Transverse colon (tissue), 4 donors: Measurements from ENCODE around the gene VTCN1. TPM values are rescaled to one million over a fixed set of nuclear protein-coding genes. Genes with fewer than 3 reads are reported as not detected.

Source experiments
- DNase-seq: peaks from one replicate; pipeline ENCODE4 v3.0.0-alpha.2; 2019
- H3K27ac ChIP-seq, 4 donors: fragments of 200-600 bp; sonication (generic); 2 replicates each; pipeline ENCODE4 v1.5.1; 2016 to 2018; ENCODE audit warnings: inconsistent platforms in 4 of 4
- H3K27me3 ChIP-seq: fragments of 200-600 bp; sonication (generic); 2 replicates; pipeline ENCODE4 v1.5.1; 2017; ENCODE audit warnings: inconsistent platforms
- H3K36me3 ChIP-seq, 4 donors: fragments of 200-600 bp; sonication (generic); 2 replicates each; pipeline ENCODE4 v1.5.1; 2017 to 2019; ENCODE audit warnings: inconsistent platforms in 4 of 4
- H3K4me1 ChIP-seq, 4 donors: fragments of 200-600 bp; sonication (generic); 2 replicates each; pipeline ENCODE4 v1.5.1; 2017 to 2020; ENCODE audit warnings: inconsistent platforms in 4 of 4
- H3K4me3 ChIP-seq, 4 donors: fragments of 200-600 bp; sonication (generic); 1 replicate in 1 of 4; 2 replicates in 3 of 4; pipeline versions ENCODE4 v1.5.1 to v1.6.1; 2017 to 2019; ENCODE audit warnings: inconsistent platforms in 4 of 4
- H3K9me3 ChIP-seq, 2 donors: fragments of 200-600 bp; sonication (generic); 2 replicates each; pipeline ENCODE4 v1.5.1; 2017 to 2019; ENCODE audit warnings: inconsistent platforms in 2 of 2
- CTCF ChIP-seq, 5 experiments: fragments of 200-600 bp in 3 of 5; fragments of 450-650 bp in 2 of 5; sonication (generic) in 3 of 5; IDR thresholded peaks; 1 replicate in 2 of 5; 2 replicates in 3 of 5; pipeline ENCODE4 v1.5.1; 2016 to 2017; ENCODE audit warnings: antibody characterized with exemption in 5 of 5, inconsistent platforms in 3 of 5, mild to moderate bottlenecking in 2 of 5, moderate library complexity in 1 of 5
- EP300 ChIP-seq: sonication (generic); formaldehyde crosslinking; IDR thresholded peaks from one replicate; pipeline ENCODE4 v1.6.1; 2017; ENCODE audit warnings: antibody characterized with exemption, low read depth
- POLR2A ChIP-seq: fragments of 450-650 bp; IDR thresholded peaks from one replicate; pipeline ENCODE4 v1.6.1; 2016; ENCODE audit warnings: antibody characterized with exemption, mild to moderate bottlenecking, moderate library complexity
- POLR2AphosphoS5 ChIP-seq, 3 donors: sonication (generic); formaldehyde crosslinking; IDR thresholded peaks; one replicate each; pipeline ENCODE4 v1.6.1; 2016; ENCODE audit warnings: antibody characterized with exemption in 3 of 3
- WGBS, 2 donors: methylation state at CpG; one replicate each; pipeline ENCODE4 v1.1.5; 2018; ENCODE audit warnings: low coverage in 1 of 2; 5-methylcytosine and 5-hydroxymethylcytosine counted together
- in situ Hi-C, 4 donors: fragments of 200-750 bp; cut with MboI; loops; one replicate each; pipeline versions ENCODE4 v1.15.0 to v1.15.1; 2017; ENCODE audit warnings: low sequenced_read_pairs in 3 of 4, low pct_ligation_motif_present in 1 of 4, low pct_unique_long_range_greater_than_20kb in 1 of 4
- intact Hi-C: fragments of 100-400 bp; cut with DNase I; formaldehyde crosslinking; loops from one replicate; pipeline ENCODE4 v1.15.1; 2023; ENCODE audit warnings: low total_unique reads
- total RNA-seq, 4 donors: library from RNA; depleted of rRNA; stranded (reverse); fragments of >200 nt; gene quantifications; one replicate each; pipeline ENCODE4 v1.1.0, GENCODE V29; 2016

The VTCN1 gene
- total RNA-seq, 4 donors from 2014 or later, result not detected

- 65 to 70% methylated on average over 2 of the region's 2 CpGs for WGBS, 2 donors
- H3K9me3 ChIP-seq, result no peaks in the 10 kb centered on the region
Measured at GRCh38 chr1:117244971-117245370, 34.2 kb upstream of the VTCN1 start.

GRCh38 chr1:117244306-117244705, 33.6 kb upstream of the VTCN1 start:
- H3K27ac ChIP-seq, result no peak overlapping the region
- intact Hi-C loops (no loop called here), in situ Hi-C loops (loop anchor here in 1 of 4 donors (10.0 kb wide), 1 partner anchor 60 kb away; no protein-coding TSS in a partner anchor)
- H3K36me3 ChIP-seq, result no peaks in the 10 kb centered on the region
- H3K27me3 ChIP-seq, result peaks cover 7% of the 10 kb centered on the region
- 63 to 81% methylated on average over 2 of the region's 2 CpGs for WGBS, 2 donors
- DNase-seq, result no peak
- H3K4me1 ChIP-seq, result no peaks in the 10 kb centered on the region
- H3K9me3 ChIP-seq, result no peaks in the 10 kb centered on the region
- TF ChIP-seq POLR2A, result no peak
- no peak for TF ChIP-seq EP300
- TF ChIP-seq CTCF (IDR thresholded peaks at IDR 0.05), result no peak
- no peak for TF ChIP-seq POLR2AphosphoS5 (IDR thresholded peaks at IDR 0.05)
- H3K4me3 ChIP-seq, result no peak overlapping the region

More at GRCh38 chr1:117244971-117245370, 34.2 kb upstream of the VTCN1 start:
- in situ Hi-C loops, result loop anchor here in 1 of 4 donors (10.0 kb wide), 1 partner anchor 60 kb away; no protein-coding TSS in a partner anchor
- H3K27ac ChIP-seq, result no peak overlapping the region
- H3K4me1 ChIP-seq, result no peaks in the 10 kb centered on the region
- DNase-seq, result no peak
- TF ChIP-seq CTCF (IDR thresholded peaks at IDR 0.05) (no peak), POLR2AphosphoS5 (IDR thresholded peaks at IDR 0.05) (no peak), POLR2A (no peak), EP300 (no peak)
- no peak overlapping the region for H3K4me3 ChIP-seq
- H3K27me3 ChIP-seq, result peaks cover 7% of the 10 kb centered on the region
- no peaks in the 10 kb centered on the region for H3K36me3 ChIP-seq
- intact Hi-C loops, result no loop called here

GRCh38 chr1:117241512-117241911, 30.8 kb upstream of the VTCN1 start:
- no peak for DNase-seq
- H3K36me3 ChIP-seq, result no peaks in the 10 kb centered on the region
- no peaks in the 10 kb centered on the region for H3K4me1 ChIP-seq
- H3K4me3 ChIP-seq, result no peak overlapping the region
- H3K27ac ChIP-seq, result no peak overlapping the region
- no peaks in the 10 kb centered on the region for H3K9me3 ChIP-seq
- intact Hi-C loops (no loop called here), in situ Hi-C loops (loop anchor here in 1 of 4 donors (10.0 kb wide), 1 partner anchor 57 kb away; no protein-coding TSS in a partner anchor)
- WGBS, 2 donors, result 76 to 90% methylated on average over 2 to 3 of the region's 3 CpGs
- no peak for TF ChIP-seq EP300
- no peak for TF ChIP-seq CTCF (IDR thresholded peaks at IDR 0.05)
- no peak for TF ChIP-seq POLR2AphosphoS5 (IDR thresholded peaks at IDR 0.05)
- TF ChIP-seq POLR2A, result no peak
- H3K27me3 ChIP-seq, result peaks cover 7% of the 10 kb centered on the region

- H3K4me1 ChIP-seq, result no peaks in the 10 kb centered on the region
- H3K27me3 ChIP-seq, result peaks cover 7% of the 10 kb centered on the region
- in situ Hi-C loops, result loop anchor here in 1 of 4 donors (10.0 kb wide), 1 partner anchor 56 kb away; no protein-coding TSS in a partner anchor
- 88 to 90% methylated on average over 3 to 4 of the region's 4 CpGs for WGBS, 2 donors
- no peak for DNase-seq
- H3K4me3 ChIP-seq, result no peak overlapping the region
- no peaks in the 10 kb centered on the region for H3K36me3 ChIP-seq
- TF ChIP-seq POLR2A (no peak), POLR2AphosphoS5 (IDR thresholded peaks at IDR 0.05) (no peak), EP300 (no peak), CTCF (IDR thresholded peaks at IDR 0.05) (no peak)
- intact Hi-C loops, result no loop called here
- no peaks in the 10 kb centered on the region for H3K9me3 ChIP-seq
- H3K27ac ChIP-seq, result no peak overlapping the region
Measured at GRCh38 chr1:117240547-117240946, 29.8 kb upstream of the VTCN1 start.
